ENCODE results near the gene TBX1.
"Not testable (repeated sequence)": the region's sequence is repeated elsewhere in the genome, so short reads cannot be mapped to it uniquely, and the experiment has no call there.

TBX1 gene

DNA sequence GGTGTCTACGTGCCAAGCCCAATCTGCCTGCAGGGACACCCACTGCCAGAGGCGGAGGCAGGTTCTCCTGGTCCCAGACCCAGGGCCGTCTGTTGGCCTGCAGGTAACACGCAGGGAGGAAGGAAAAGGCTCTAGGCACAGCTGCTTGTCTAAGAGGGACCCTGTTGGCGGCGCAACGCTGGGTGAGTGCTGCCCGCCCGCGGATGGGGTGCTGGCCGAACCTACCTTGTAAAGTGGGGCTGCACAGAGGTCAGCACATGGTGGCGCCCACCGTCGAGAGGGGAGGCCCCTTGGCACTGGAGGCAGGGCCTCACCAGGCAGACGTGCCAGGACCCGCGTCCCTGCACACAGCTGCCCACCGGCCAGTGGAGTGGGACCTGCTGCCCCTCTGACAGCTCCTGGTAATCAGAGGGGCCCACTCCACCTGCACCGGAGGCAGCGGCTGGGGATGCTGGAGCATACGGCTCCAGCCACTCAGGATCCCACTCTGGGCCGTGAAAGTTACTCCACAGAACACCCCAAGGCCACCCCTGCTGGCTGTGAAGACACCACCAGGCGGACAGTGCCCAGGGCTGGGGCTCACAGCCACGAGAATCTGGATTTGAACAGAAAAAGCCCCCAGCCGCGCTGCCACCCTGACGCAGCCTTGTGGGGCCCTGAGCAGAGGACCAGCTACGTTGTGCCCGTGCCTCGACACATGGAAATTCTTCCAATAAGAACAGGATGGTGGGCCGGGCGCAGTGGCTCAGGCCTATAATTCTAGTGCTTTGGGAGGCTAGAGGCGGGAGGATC lies 24.0 kb downstream of the TBX1 start:
- no peak for DNase-seq (ENCODE audit: low read depth)

DNA sequence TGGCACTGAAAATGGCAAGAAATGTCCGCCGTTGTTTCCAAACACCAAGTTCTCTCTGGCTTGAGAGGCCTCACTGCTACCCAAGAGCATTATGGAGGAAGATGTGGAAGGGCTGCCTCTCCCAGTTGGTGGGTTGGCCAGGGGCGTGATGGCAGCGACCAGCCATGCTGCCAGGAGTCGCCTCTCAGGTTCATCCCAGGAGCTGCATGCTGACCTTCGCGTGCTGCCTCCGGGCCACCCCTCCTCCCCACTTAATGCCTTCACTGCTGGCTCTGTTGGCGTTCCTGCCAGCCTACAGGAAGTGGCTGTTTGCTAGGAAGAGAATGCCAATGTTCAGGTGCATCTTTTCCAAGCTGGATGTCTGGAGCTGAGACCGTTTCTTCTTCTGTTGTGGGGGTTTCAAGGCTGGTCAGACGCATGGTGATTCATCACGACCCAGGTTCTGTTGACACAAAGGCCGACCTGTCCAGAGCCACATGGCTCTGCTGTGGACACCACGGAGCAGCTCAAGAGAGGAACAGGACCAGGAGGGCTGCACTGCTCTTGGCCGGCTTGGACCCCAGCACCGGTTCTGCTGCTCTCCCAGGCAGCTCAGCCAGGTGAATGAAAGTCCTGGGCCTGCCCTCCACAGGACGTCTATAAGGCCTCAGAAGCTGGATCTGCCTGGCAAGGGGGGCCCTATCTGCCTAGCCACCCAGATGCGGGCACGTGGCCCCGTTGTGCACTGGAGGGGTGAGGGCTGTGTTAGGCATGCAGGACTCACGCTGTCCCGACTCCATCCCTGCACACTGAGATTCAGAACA lies 25.1 kb downstream of the TBX1 start:
- DNase-seq (ENCODE audit: low read depth): no peak

DNA sequence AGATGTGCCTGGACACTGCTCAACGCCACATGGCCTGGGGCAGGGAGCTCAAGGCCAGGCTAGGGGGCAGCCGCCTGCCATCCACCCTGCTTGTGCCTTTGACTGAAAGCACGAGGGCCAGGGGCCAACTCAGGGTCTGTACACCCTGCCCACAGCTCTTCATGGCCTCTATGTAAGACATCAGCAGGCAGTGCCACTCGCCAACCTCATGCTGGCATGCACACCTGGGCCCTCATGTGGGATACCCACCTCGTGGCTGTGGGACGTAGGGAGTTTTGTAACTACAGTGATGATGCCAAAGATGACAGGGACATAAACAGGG lies 25.6 kb downstream of the TBX1 start:
- no peak for DNase-seq (ENCODE audit: low read depth)

- no peak for DNase-seq (ENCODE audit: low read depth)
Observed at GRCh38 chr22:19786959-19787848, 26.6 kb downstream of the TBX1 start.

DNA sequence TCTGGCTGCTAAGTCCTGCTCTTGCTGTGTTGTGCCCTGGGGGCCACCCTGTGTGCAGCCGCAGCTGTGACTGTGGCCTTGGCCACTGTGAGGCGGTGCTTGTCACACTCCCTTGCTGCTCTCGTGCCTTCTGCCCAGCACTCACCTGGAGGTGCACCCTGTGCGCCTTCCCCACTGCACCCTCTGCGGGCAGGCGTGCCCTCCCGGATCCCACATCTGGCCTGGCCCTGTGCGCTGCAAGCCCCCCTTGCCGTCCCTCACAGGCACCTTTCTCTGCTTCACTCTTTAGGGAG lies 27.2 kb downstream of the TBX1 start:
- no peak for DNase-seq (ENCODE audit: low read depth)

- DNase-seq (ENCODE audit: low read depth): no peak
Observed at GRCh38 chr22:19788661-19789225, 28.2 kb downstream of the TBX1 start.

DNA sequence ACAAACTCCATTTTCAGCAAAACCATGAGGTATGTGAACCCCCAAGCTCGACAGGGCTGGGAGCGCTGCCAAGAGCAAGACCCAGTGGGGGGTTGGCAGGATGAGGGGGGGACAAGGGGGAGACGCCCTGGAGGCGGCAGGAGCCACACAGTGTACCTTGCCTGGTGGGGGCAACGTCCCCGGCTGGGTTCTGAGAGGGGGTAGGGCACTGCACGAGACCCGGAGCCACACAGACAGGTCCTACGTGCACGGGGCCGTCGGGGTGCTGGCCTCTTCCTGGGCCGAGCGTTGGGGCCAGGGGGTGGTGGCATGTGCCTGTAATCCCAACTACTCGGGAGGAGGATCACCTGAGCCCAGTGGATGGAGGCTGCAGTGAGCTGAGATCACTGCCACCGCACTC lies 28.8 kb downstream of the TBX1 start:
- no peak for DNase-seq (ENCODE audit: low read depth)

DNA sequence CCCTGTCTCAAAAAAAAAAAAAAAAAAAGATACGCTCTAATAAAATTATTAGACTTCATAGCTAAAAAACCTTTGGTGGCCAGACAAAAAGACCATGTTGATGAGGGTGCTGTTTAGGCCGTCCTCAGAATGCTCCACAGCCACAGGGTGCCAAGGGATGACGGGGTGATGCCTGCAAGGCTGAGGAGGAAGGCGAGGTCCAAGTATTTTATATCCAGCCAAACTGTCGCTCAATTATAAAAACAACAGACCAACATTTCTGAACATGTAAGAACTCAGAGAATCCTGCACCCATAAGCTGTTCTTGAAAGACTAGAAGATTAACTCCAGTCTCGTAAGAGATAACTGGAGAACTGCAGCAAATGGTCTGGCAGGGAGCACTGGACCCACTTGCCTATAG lies 29.2 kb downstream of the TBX1 start:
- no peak for DNase-seq (ENCODE audit: low read depth)

DNA sequence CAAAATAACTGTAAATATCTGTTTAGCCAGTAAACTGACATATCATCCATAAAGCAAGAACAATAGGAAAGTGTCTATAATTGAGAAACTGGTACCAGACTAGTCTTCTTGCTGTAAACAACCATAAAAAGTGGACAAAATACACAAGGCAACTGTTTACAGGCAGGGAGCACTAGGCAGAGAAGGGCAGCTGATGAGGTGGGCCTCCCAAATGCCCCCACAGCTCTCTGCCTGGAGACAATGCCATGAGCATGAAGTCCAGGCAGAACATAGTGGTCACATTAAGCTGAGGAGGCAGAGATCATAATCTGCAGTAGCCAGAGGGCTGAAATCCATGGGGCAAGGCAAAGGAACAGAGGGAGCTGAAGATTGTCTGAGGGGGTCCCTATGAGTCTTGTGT lies 30.7 kb downstream of the TBX1 start:
- DNase-seq (ENCODE audit: low read depth): no peak

DNA sequence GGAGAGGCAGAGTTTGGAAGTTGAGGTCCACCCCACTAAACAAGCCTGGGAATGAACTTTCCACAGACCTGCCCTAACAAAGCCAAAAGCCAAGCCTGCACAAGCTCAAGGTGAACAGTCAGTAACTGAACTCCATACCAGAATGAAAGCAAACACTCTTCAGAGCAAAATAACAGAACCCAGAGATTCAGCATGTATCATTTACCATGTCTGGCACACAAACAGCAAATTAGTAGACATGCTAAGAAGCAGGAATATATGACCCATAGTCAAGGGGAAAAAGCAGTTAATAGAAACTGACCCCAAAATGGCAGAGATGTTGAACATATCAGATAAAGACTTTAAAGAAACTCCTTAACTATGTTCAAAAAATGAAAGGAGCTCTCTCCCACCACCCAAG lies 31.3 kb downstream of the TBX1 start:
- DNase-seq (ENCODE audit: low read depth): no peak

GRCh38 chr22:19792383-19792896 lies 31.9 kb downstream of the TBX1 start:
- DNase-seq (ENCODE audit: low read depth): not testable (repeated sequence)

- no peak for DNase-seq (ENCODE audit: low read depth)
Observed at GRCh38 chr22:19793161-19793560, 32.6 kb downstream of the TBX1 start.

DNA sequence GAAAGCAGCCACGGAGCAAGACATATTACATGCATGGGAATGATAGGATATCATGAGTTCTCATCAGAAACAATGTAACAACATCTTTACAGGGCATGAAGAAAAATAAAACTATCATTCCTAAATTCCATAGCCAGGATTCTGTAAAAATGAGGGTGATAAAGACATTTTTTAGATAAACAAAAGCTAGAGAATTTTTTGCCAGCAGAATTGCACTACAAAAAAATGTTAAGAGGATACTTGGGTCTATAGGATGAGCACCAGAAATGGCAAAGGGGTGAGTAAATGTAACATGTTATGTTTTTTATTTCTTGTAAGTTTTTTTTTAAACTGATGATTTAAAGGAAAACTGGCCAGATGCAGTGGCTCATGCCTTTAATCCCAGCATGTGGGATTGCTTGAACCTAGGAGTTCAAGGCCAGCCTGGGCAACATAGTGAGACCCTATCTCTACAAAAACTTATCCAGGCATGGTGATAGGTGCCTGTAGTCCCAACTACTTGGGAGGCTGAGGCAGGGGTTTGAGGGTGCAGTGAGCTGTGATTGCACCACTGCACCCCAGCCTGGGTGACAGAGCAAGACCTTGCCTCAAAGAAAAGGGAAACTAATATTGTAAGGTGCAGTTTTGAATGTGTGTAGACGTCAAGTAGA lies 33.2 kb downstream of the TBX1 start:
- DNase-seq (ENCODE audit: low read depth): no peak

DNA sequence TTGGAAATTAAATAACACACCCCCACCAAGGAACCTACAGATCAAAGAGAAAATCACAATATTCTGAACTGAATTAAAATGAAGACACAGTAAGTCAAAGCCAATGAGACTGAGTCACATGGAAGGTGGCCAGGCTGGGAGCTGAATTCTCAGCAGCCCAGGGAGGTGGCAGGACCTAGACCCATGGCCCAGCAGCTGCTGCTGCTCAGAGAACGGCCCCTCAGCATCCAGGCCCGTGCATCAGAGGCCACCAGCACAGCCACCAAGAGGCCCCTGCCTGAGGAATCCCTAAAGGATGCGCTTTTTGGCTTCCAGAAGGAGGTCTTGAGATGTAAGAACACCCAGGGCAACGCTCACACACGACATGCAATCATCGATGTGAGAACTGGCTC lies 35.0 kb downstream of the TBX1 start:
- no peak for DNase-seq (ENCODE audit: low read depth)

DNA sequence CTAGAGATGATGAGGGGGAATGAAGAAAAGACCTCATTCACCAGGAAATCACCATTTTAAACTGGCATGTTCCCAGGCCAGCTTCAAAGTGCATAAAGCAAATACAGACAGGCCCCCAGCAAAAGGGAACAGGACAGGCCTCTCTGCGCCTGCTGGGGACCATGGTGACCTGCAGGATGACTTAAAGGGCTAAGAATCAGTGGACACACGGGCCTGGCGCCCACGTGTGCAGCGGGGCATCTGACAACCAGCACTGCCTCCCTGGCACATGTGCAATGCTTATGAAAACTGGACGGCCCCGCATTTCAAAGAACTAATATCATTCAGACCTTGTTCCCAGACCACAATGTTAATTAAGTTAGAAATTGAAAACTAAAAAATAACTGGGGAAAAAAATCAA lies 35.6 kb downstream of the TBX1 start:
- DNase-seq (ENCODE audit: low read depth): no peak

- DNase-seq (ENCODE audit: low read depth): no peak
Observed at GRCh38 chr22:19797086-19798002, 36.8 kb downstream of the TBX1 start.

- no peak for DNase-seq (ENCODE audit: low read depth)
Observed at GRCh38 chr22:19798003-19798665, 37.6 kb downstream of the TBX1 start.

DNA sequence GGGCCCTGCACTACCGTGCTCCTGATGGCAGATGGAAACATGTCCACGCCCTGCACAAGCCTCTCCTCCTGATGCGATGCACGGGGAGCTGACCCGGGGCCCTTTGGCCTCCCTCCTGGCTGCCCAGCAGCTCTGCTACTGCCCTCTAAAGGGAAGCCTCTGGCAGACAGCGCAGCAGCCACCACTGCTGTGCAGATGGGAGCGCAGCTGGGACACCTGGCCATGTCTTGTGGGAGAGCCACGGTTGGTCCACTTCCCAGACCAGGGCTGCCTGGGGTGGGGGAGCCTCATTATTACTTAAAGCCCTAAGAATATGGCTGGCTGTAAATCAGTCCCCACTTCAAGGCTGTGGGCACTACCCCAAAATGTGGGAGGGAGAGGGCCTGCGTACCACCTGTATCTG lies 38.3 kb downstream of the TBX1 start:
- DNase-seq (ENCODE audit: low read depth): no peak

DNA sequence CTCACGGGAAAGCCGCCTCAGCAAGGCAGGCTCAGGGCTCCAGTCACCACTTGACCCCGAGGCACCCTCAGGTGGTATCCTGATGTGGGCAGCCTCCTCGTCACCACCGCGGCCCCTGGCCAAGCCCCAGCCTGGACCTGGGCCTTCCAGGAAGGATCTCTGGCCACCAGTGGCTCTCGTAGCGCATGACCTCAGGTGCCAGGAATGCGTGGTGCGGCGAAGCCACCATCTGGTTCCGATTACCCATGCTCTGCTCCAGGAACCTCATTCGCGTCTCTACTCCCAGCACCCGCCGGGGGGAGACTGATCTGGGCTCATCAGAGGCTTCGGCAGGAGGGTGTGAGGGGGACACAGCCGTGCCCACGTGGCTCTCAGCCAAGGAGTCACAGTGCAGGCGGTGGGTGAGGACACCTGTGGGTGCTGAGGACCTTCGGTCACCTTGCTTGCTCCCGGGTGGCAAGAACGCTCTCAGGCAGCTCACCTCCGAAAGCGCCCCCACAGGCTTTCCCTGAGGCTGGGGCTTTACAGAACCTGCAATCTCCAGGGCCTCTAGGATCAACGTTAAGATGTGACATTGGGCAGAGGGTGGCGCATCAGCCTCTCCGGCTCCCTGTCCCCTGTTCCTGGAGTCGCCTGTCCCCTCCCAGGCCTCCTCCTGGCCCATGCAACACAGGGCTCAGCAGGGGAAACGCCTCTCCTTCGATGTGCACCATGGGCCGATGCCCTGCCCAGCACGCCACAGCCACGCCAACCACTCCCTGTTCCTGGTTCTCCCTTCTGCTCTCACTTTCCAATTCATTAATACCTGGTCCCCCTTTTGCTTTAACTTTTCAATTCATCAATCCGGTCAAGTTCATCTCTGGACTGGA lies 39.0 kb downstream of the TBX1 start:
- no peak for DNase-seq (ENCODE audit: low read depth)

Data from stimulated activated CD8-positive, alpha-beta memory T cell treated with anti-CD3 and anti-CD28 coated beads, Interleukin-12 subunit alpha, Interleukin-12 subunit beta, amount 100 ng/mL, for 1 hour (primary cell).